ENCODE data around the gene SCML1. TPM values are rescaled to one million over a fixed set of nuclear protein-coding genes. Genes with fewer than 3 reads are reported as not detected.

Gene SCML1
- polyA plus RNA-seq, 1 experiment = 13.2 TPM

- POLR2A ChIA-PET = no interaction called here
Measured at GRCh38 chrX:17697191-17697590, 40.1 kb upstream of the SCML1 start.

GRCh38 chrX:17700976-17701375 is 36.3 kb upstream of the SCML1 start:
- DNase-seq (ENCODE audit: low read depth, low spot score) = no peak
- CTCF ChIA-PET = interaction anchor here (2.0 kb wide), 1 partner anchor 459 kb away, joined by 4 read pairs; no protein-coding TSS in a partner anchor
- H3K27me3 ChIP-seq (ENCODE audit: control insufficient read depth, insufficient read depth, low read length) = no peaks in the 10 kb centered on the region
- no peak overlapping the region for H3K4me3 ChIP-seq (ENCODE audit: low read depth, low read length)
- no peaks in the 10 kb centered on the region for H3K9me3 ChIP-seq (ENCODE audit: control insufficient read depth, insufficient read depth, low read length)
- H3K27ac ChIP-seq (ENCODE audit: low read depth, low read length) = no peak overlapping the region
- TF ChIP-seq CTCF (IDR thresholded peaks at IDR 0.05; ENCODE audit: low read depth, low read length) = no peak
- POLR2A ChIA-PET = no interaction called here

More at GRCh38 chrX:17697191-17697590, 40.1 kb upstream of the SCML1 start:
- Histone ChIP-seq H3K27me3 (ENCODE audit: control insufficient read depth, insufficient read depth, low read length) (no peaks in the 10 kb centered on the region), H3K27ac (ENCODE audit: low read depth, low read length) (no peak overlapping the region), H3K4me3 (ENCODE audit: low read depth, low read length) (no peak overlapping the region), H3K9me3 (ENCODE audit: control insufficient read depth, insufficient read depth, low read length) (no peaks in the 10 kb centered on the region)
- CTCF ChIA-PET = interaction anchor here (1.0 kb wide), 1 partner anchor 102 kb away, joined by 3 read pairs; no protein-coding TSS in a partner anchor
- DNase-seq (ENCODE audit: low read depth, low spot score) = no peak
- TF ChIP-seq CTCF (IDR thresholded peaks at IDR 0.05; ENCODE audit: low read depth, low read length) = no peak

- Histone ChIP-seq H3K4me3 (ENCODE audit: low read depth, low read length) (no peak overlapping the region), H3K9me3 (ENCODE audit: control insufficient read depth, insufficient read depth, low read length) (no peaks in the 10 kb centered on the region), H3K27ac (ENCODE audit: low read depth, low read length) (no peak overlapping the region), H3K27me3 (ENCODE audit: control insufficient read depth, insufficient read depth, low read length) (no peaks in the 10 kb centered on the region)
- CTCF ChIA-PET = interaction anchor here (1.4 kb wide), 1 partner anchor 13 kb away, joined by 4 read pairs; no protein-coding TSS in a partner anchor
- DNase-seq (ENCODE audit: low read depth, low spot score) = no peak
- POLR2A ChIA-PET = no interaction called here
- no peak for TF ChIP-seq CTCF (IDR thresholded peaks at IDR 0.05; ENCODE audit: low read depth, low read length)
Measured at GRCh38 chrX:17703201-17703600, 34.1 kb upstream of the SCML1 start.

- H3K27me3 ChIP-seq (ENCODE audit: control insufficient read depth, insufficient read depth, low read length) = no peaks in the 10 kb centered on the region
- no peak overlapping the region for H3K27ac ChIP-seq (ENCODE audit: low read depth, low read length)
- no peak for DNase-seq (ENCODE audit: low read depth, low spot score)
- ChIA-PET POLR2A (no interaction called here), CTCF (no interaction called here)
- no peaks in the 10 kb centered on the region for H3K9me3 ChIP-seq (ENCODE audit: control insufficient read depth, insufficient read depth, low read length)
- H3K4me3 ChIP-seq (ENCODE audit: low read depth, low read length) = no peak overlapping the region
- no peak for TF ChIP-seq CTCF (IDR thresholded peaks at IDR 0.05; ENCODE audit: low read depth, low read length)
Measured at GRCh38 chrX:17705211-17705610, 32.1 kb upstream of the SCML1 start.

- ChIA-PET POLR2A (no interaction called here), CTCF (interaction anchor here (1.9 kb wide), 1 partner anchor 17 kb away, joined by 4 read pairs; no protein-coding TSS in a partner anchor)
- Histone ChIP-seq H3K27me3 (ENCODE audit: control insufficient read depth, insufficient read depth, low read length) (no peaks in the 10 kb centered on the region), H3K4me3 (ENCODE audit: low read depth, low read length) (no peak overlapping the region), H3K9me3 (ENCODE audit: control insufficient read depth, insufficient read depth, low read length) (no peaks in the 10 kb centered on the region), H3K27ac (ENCODE audit: low read depth, low read length) (no peak overlapping the region)
- DNase-seq (ENCODE audit: low read depth, low spot score) = peak; percentile 60
- TF ChIP-seq CTCF (IDR thresholded peaks at IDR 0.05; ENCODE audit: low read depth, low read length) = no peak
Measured at GRCh38 chrX:17706676-17707075, 30.6 kb upstream of the SCML1 start.
